T-cell (primary cell): ENCODE data around the gene ENDOD1. TPM values are rescaled to one million over a fixed set of nuclear protein-coding genes. Genes with fewer than 3 reads are reported as not detected.

Source experiments
- ATAC-seq, 4 experiments: fragments of 200-7000 bp in 3 of 4; fragments of 150-1000 bp in 1 of 4; cut with Tn5 transposase; replicated peaks in 1 of 4; 1 replicate in 3 of 4; 2 replicates in 1 of 4; pipeline ENCODE4 v1.10.0; 2021; ENCODE audit warnings: moderate library complexity in 3 of 4, mild to moderate bottlenecking in 2 of 4, moderate number of reproducible peaks in 1 of 4
- CTCF ChIA-PET, 2 donors: fragments of 300-600 bp; sonication (Branson Sonifier 250); formaldehyde crosslinking; loops; one replicate each; lab custom pipeline; 2022; ENCODE audit warnings: antibody characterized with exemption in 2 of 2; lab: Charles Lee
- POLR2A ChIA-PET, 2 donors: fragments of 300-600 bp; sonication (Branson Sonifier 250); formaldehyde crosslinking; loops; one replicate each; lab custom pipeline; 2022; ENCODE audit warnings: antibody characterized with exemption in 2 of 2; lab: Charles Lee
- DNase-seq, 35 experiments: peaks; one replicate each; pipeline versions ENCODE4 v3.0.0 to v3.0.0-alpha.2; 2013 to 2023
- H3K27ac ChIP-seq: one replicate; pipeline ENCODE4 v1.5.1; 2013; ENCODE audit warnings: low read length
- H3K27me3 ChIP-seq, 2 experiments: replicated peaks in 1 of 2; 1 replicate in 1 of 2; 2 replicates in 1 of 2; pipeline versions ENCODE4 v1.6.1 to v1.7.0; 2013; ENCODE audit warnings: low read length in 1 of 2, mixed read lengths in 1 of 2; ENCODE audit not compliant: control insufficient read depth in 2 of 2, insufficient read depth in 2 of 2; ENCODE audit errors: extremely low read depth in 1 of 2
- H3K36me3 ChIP-seq, 2 donors: 1 replicate in 1 of 2; 2 replicates in 1 of 2; pipeline versions ENCODE4 v1.6.1 to v1.7.0; 2013; ENCODE audit warnings: low read length in 1 of 2; ENCODE audit not compliant: control insufficient read depth in 2 of 2, insufficient read depth in 1 of 2; ENCODE audit errors: extremely low read depth in 1 of 2
- H3K4me1 ChIP-seq, 2 experiments: 1 replicate in 1 of 2; 2 replicates in 1 of 2; pipeline versions ENCODE4 v1.6.1 to v1.7.0; 2013; ENCODE audit warnings: low read length in 2 of 2, mixed read lengths in 1 of 2; ENCODE audit not compliant: insufficient read depth in 2 of 2, control insufficient read depth in 1 of 2; ENCODE audit errors: extremely low read depth in 1 of 2
- H3K4me3 ChIP-seq, 2 donors: 1 replicate in 1 of 2; 2 replicates in 1 of 2; pipeline versions ENCODE4 v1.5.1 to v1.7.0; 2013; ENCODE audit warnings: mild to moderate bottlenecking in 2 of 2, low read length in 1 of 2, moderate library complexity in 1 of 2; ENCODE audit not compliant: control insufficient read depth in 1 of 2; ENCODE audit errors: extremely low read depth in 1 of 2
- H3K9me3 ChIP-seq: 2 replicates; pipeline ENCODE4 v1.7.0; 2013
- H3K27ac Mint-ChIP-seq, 2 donors: one replicate each; pipeline ENCODE4 v1.8.0; 2020 to 2021; ENCODE audit warnings: mild to moderate bottlenecking in 2 of 2, mixed read lengths in 2 of 2
- H3K27me3 Mint-ChIP-seq, 2 donors: one replicate each; pipeline ENCODE4 v1.8.0; 2021 to 2022; ENCODE audit warnings: mixed read lengths in 2 of 2
- H3K36me3 Mint-ChIP-seq: one replicate; pipeline ENCODE4 v1.8.0; 2021; ENCODE audit warnings: mixed read lengths
- H3K4me1 Mint-ChIP-seq, 3 donors: one replicate each; pipeline ENCODE4 v1.8.0; 2020 to 2022; ENCODE audit warnings: mixed read lengths in 3 of 3, mild to moderate bottlenecking in 1 of 3
- H3K4me3 Mint-ChIP-seq, 3 donors: one replicate each; pipeline ENCODE4 v1.8.0; 2020 to 2022; ENCODE audit warnings: mild to moderate bottlenecking in 3 of 3, mixed read lengths in 3 of 3, moderate library complexity in 3 of 3
- H3K9me3 Mint-ChIP-seq, 3 donors: one replicate each; pipeline ENCODE4 v1.8.0; 2020 to 2022; ENCODE audit warnings: mixed read lengths in 3 of 3
- WGBS: methylation state at CpG from one replicate; pipeline ENCODE4 v1.1.5; 2013; ENCODE audit warnings: missing lambda C conversion rate; ENCODE audit not compliant: insufficient coverage; 5-methylcytosine and 5-hydroxymethylcytosine counted together
- total RNA-seq, 35 experiments: library from RNA in 6 of 35; stranded (reverse) in 6 of 35; fragments of 120-200 nt in 1 of 35; gene quantifications; one replicate each; pipeline versions ENCODE4 v1.2.1 to v1.2.4 and lab custom pipeline; 2013 to 2026

Gene ENDOD1
- total RNA-seq, 5 donors from 2014 or later (not counting 1 experiment from before 2014, with no cell fraction given): 7.4 to 13.1 (median 9.8) TPM

DNA sequence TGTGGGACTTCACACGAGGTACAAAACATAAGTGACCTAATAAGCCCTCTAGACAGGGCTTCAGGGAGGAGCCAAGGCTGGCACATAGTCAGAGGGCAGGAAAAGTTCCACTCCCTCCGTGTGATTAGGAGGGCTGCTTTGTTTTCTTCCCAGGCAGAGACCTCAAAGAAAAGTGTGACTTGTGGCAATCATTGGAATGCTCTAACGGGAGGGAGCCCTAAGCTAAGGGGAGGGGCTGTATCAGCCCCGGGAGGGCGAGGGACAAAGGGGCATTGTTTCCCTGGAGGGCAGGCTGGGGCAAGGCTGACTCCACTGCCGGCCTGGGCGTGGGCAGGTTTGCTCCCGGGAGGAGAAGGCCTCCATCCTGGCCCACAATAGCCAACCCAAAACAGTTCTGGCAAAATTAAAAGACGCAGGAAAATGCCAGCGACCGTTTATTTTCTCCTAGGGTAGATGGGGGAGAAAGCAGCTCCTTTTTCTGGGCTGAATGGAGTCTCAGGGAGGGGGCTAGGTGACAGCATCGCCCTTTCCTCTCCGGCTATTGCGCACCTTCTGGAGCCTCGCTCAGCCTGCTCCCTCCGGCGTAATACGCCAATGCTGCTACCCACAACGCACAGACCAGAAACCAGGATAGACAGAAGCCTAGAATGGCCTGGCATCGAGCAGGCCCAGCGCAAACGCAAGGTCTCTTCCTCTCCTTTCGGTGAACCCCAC lies 60.2 kb downstream of the ENDOD1 start:
- no peaks in the 10 kb centered on the region for H3K36me3 ChIP-seq
- no peak for DNase-seq
- no peak overlapping the region for H3K27ac ChIP-seq
- CTCF ChIA-PET: interaction anchor here (0.6 to 9.0 kb wide), 10 partner anchors 13 to 1275 kb away, joined by 3 to 179 read pairs (median 9); partner anchors contain the start of gene SESN3 (in 1 of the 2)
- Mint-ChIP-seq H3K9me3 (no peaks in the 10 kb centered on the region), H3K4me1 (peaks cover 35 to 39% (median 35%) of the 10 kb centered on the region in 3 donors), H3K36me3 (no peaks in the 10 kb centered on the region), H3K27ac (peak overlapping the region in 1 of 2 donors; percentile 75), H3K27me3 (peaks cover 14 to 16% of the 10 kb centered on the region in 2 donors), H3K4me3 (peak overlapping the region; percentile 82 to 91 (median 84))
- H3K27me3 ChIP-seq: peaks cover 0 to 17% of the 10 kb centered on the region in 2 experiments
- H3K9me3 ChIP-seq: no peaks in the 10 kb centered on the region
- H3K4me3 ChIP-seq: peak overlapping the region in 1 of 2 donors; percentile 92
- WGBS: 93% methylated on average over 11 of the region's 23 CpGs
- H3K4me1 ChIP-seq: peaks cover 11 to 43% of the 10 kb centered on the region in 2 experiments
- POLR2A ChIA-PET: interaction anchor here in 1 of 2 donors (1.0 to 1.8 kb wide), 2 partner anchors 82 to 641 kb away, joined by 4 to 5 read pairs; partner anchors contain the start of gene SESN3
- ATAC-seq: no peak

DNA sequence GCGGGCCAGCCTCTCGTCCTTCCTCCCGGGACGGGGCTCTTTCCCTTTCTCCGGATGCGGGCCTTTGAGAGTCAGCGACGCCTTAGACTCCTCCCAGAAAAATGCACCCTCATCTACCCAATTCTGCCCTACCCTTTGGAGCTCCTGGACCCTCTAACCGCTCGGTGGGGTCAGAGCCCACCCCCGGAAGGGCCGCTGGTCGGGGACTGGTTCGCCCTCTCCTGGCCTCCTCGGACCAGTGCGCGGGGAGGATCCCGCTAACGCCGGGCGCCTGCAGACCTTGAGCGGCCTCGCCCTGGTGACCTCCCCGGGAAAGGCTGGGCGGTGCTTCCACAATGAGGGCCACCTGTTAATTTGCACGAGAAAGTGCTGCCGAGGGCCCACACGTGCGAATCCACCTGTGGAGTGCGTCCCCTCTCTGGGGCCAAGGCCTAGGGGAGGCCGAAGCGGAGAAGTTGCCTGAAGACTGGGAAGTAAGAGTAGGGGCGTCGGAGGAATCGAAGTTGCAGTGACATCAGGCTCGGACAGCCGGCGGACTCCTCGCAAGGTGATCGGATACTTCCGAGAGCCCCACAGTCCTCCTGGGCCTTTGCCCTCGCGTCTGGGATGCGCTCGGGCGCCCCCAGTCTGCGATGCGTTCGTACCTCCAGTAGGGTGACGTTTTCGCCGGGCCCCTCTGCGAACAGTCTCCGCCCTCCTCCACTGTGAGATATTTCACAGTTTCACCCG lies 61.5 kb downstream of the ENDOD1 start:
- Histone ChIP-seq H3K27ac (peak overlapping the region; percentile 87), H3K27me3 (peaks cover 0 to 11% of the 10 kb centered on the region in 2 experiments), H3K9me3 (no peaks in the 10 kb centered on the region), H3K4me3 (peak overlapping the region; percentile 90 to 92), H3K36me3 (no peaks in the 10 kb centered on the region), H3K4me1 (peaks cover 11 to 43% of the 10 kb centered on the region in 2 experiments)
- Mint-ChIP-seq H3K4me3 (peak overlapping the region; percentile 82 to 91 (median 84)), H3K36me3 (no peaks in the 10 kb centered on the region), H3K9me3 (no peaks in the 10 kb centered on the region), H3K27ac (peak overlapping the region; percentile 99), H3K4me1 (peaks cover 35 to 40% (median 39%) of the 10 kb centered on the region in 3 donors), H3K27me3 (peaks cover 5 to 6% of the 10 kb centered on the region in 2 donors)
- under 1% methylated on average over 53 of the region's 55 CpGs for WGBS
- ATAC-seq: peak; percentile 90 to 94 (median 92)
- DNase-seq: peak; percentile 79 to 96 (median 89)
- ChIA-PET POLR2A (interaction anchor here (0.5 to 1.8 kb wide), 3 partner anchors 80 to 1218 kb away, joined by 3 to 5 read pairs (median 4); partner anchors contain the start of gene SESN3 (in 1 of the 2)), CTCF (interaction anchor here (0.6 to 9.0 kb wide), 32 partner anchors 13 to 1274 kb away, joined by 3 to 179 read pairs (median 5); partner anchors contain the start of genes SESN3 (in 2 of the 2), CCDC82 (in 1 of the 2), CEP57 (in 1 of the 2) and ENDOD1 (in 1 of the 2))

DNA sequence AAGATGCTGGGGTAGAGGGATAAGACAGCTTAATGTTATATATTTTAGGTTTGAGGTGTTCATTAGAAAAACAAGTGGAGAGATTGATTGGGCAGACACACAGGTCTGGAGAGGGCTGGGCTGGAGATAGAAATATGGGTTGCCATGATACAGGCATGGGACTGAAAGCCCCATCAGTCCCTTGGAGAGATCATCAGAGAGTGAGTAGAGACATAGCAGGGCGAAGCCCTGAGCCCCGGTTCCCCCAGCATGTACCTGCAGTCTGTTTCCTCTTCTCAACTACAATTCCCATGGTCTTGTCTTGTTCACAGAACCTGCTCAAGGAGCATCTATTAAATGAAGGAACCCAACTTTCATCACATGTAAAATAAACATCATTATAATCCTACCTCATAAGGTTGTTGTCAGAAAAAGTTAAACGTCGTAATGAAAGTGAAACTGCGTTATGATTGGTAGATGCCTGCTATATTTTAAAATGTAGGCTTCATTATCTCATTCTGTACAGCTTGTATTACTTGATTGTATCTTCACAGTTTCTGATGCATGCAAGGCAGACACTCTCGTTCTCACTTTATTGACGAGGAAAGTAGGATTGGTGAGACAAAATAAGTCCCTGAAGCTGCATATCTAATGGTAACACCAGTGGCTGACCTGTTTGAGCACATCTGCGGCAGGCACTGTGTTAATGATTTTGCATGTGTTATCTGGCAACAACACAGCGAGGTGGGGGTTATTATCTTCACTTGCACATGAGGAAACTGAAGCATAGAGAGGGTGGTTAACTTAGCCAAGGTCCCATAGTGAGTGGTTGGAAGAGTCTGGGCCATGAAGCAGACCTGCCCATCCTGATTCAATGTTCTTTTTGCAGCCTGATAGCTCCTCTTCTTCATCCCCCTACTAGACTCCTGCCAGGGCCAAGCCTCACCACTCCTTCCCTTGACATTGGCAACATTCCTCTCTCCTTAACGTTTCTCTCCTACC lies 63.5 kb downstream of the ENDOD1 start:
- Histone ChIP-seq H3K9me3 (no peaks in the 10 kb centered on the region), H3K4me3 (peak overlapping the region; percentile 15 to 45), H3K36me3 (no peaks in the 10 kb centered on the region), H3K4me1 (peaks cover 11 to 49% of the 10 kb centered on the region in 2 experiments), H3K27ac (peak overlapping the region; percentile 90), H3K27me3 (peaks cover 0 to 11% of the 10 kb centered on the region in 2 experiments)
- peak; percentile 17 to 25 (median 20) for ATAC-seq
- POLR2A ChIA-PET: interaction anchor here (0.6 to 1.8 kb wide), 7 partner anchors 64 to 637 kb away, joined by 3 to 9 read pairs (median 3); partner anchors contain the start of genes FAM76B (in 2 of the 2), ENDOD1 (in 1 of the 2) and SESN3 (in 1 of the 2)
- H3K4me1 Mint-ChIP-seq: peaks cover 47 to 51% (median 50%) of the 10 kb centered on the region in 3 donors
- H3K36me3 Mint-ChIP-seq: peaks cover 3% of the 10 kb centered on the region
- H3K27me3 Mint-ChIP-seq: no peaks in the 10 kb centered on the region
- peak overlapping the region; percentile 99 for H3K27ac Mint-ChIP-seq
- peak in 14 of 35 experiments; percentile 13 to 56 (median 21) for DNase-seq
- CTCF ChIA-PET: interaction anchor here (0.6 to 9.0 kb wide), 26 partner anchors 9 to 1927 kb away, joined by 3 to 179 read pairs (median 7); partner anchors contain the start of genes SESN3 (in 2 of the 2), CEP57 (in 1 of the 2), CWC15 (in 1 of the 2) and ENDOD1 (in 1 of the 2)
- WGBS: 6% methylated on average over 5 of the region's 10 CpGs
- H3K9me3 Mint-ChIP-seq: no peaks in the 10 kb centered on the region
- peak overlapping the region; percentile 82 to 91 (median 84) for H3K4me3 Mint-ChIP-seq

DNA sequence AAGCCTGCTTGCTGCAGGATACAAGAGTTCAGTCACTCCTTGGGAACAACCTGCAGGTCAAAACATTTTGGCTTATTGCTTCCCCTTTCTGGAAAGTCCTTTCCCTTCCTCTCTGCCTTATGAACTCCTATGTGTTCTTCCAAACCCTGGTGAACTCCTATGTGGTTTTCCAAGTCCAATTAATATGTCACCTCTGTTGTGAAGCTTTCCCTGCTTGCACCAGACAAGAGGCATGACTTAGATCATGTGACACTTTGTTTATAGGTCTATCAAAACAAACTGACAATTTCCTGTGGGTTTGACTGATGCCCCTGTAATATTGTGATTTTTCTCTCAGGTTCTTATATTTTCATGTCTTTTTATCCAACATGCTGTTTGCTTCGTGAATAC lies 64.2 kb downstream of the ENDOD1 start:
- Histone ChIP-seq H3K4me3 (no peak overlapping the region), H3K27me3 (peaks cover 0 to 11% of the 10 kb centered on the region in 2 experiments), H3K36me3 (no peaks in the 10 kb centered on the region), H3K9me3 (no peaks in the 10 kb centered on the region), H3K27ac (peak overlapping the region; percentile 90), H3K4me1 (peaks cover 11 to 56% of the 10 kb centered on the region in 2 experiments)
- H3K27ac Mint-ChIP-seq: peak overlapping the region; percentile 99
- H3K36me3 Mint-ChIP-seq: peaks cover 5% of the 10 kb centered on the region
- ChIA-PET CTCF (interaction anchor here (0.5 to 9.0 kb wide), 26 partner anchors 10 to 1067 kb away, joined by 3 to 179 read pairs (median 5); partner anchors contain the start of genes ENDOD1 (in 1 of the 2), SESN3 (in 1 of the 2) and SRSF8 (in 1 of the 2)), POLR2A (interaction anchor here in 1 of 2 donors (0.6 to 1.8 kb wide), 4 partner anchors 64 to 636 kb away, joined by 3 to 7 read pairs (median 4); partner anchors contain the start of genes ENDOD1, FAM76B and SESN3)
- peaks cover 51 to 56% (median 53%) of the 10 kb centered on the region in 3 donors for H3K4me1 Mint-ChIP-seq
- DNase-seq: peak in 1 of 35 experiments; percentile 32
- no CpG with 5 or more reads among the region's 1 CpG for WGBS
- ATAC-seq: no peak
- peak overlapping the region; percentile 82 to 91 (median 84) for H3K4me3 Mint-ChIP-seq
- H3K27me3 Mint-ChIP-seq: no peaks in the 10 kb centered on the region
- no peaks in the 10 kb centered on the region for H3K9me3 Mint-ChIP-seq

DNA sequence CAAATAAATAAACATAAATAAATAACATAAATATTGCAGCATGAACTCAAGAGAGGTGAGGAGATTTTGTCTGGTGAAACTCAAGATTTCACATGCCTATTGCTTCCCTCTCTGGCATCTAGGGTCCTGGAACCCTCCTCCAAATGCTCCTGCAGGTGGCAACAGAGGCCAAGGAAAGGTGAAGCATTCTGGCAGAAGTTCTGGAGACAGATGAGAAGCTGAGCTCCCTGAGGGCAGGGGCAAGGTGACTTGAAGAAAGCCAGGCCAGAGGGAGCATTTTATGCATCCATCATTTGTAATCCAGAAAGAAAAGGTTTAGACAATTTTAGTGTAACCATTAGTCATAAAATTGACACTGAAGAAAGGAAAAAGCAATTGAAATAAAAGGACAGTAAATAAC lies 64.9 kb downstream of the ENDOD1 start:
- Histone ChIP-seq H3K9me3 (no peaks in the 10 kb centered on the region), H3K36me3 (no peaks in the 10 kb centered on the region), H3K4me1 (peaks cover 11 to 56% of the 10 kb centered on the region in 2 experiments), H3K4me3 (no peak overlapping the region), H3K27ac (no peak overlapping the region), H3K27me3 (peaks cover 0 to 11% of the 10 kb centered on the region in 2 experiments)
- ATAC-seq (no peak), DNase-seq (peak; percentile 24 to 78 (median 55))
- H3K9me3 Mint-ChIP-seq: no peaks in the 10 kb centered on the region
- peak overlapping the region; percentile 99 for H3K27ac Mint-ChIP-seq
- no peaks in the 10 kb centered on the region for H3K27me3 Mint-ChIP-seq
- peaks cover 5% of the 10 kb centered on the region for H3K36me3 Mint-ChIP-seq
- ChIA-PET CTCF (interaction anchor here (0.5 to 9.0 kb wide), 34 partner anchors 10 to 1121 kb away, joined by 3 to 179 read pairs (median 4); partner anchors contain the start of genes ENDOD1 (in 1 of the 2), FAM76B (in 1 of the 2), SESN3 (in 1 of the 2) and SRSF8 (in 1 of the 2)), POLR2A (interaction anchor here in 1 of 2 donors (0.6 to 1.4 kb wide), 4 partner anchors 64 to 635 kb away, joined by 3 to 6 read pairs (median 3); partner anchors contain the start of genes ENDOD1 and SESN3)
- H3K4me1 Mint-ChIP-seq: peaks cover 51 to 59% (median 51%) of the 10 kb centered on the region in 3 donors
- no peak overlapping the region for H3K4me3 Mint-ChIP-seq
